C1 segment of cervical spinal cord (tissue), 14 donors: ENCODE data around the gene XPO5.
"Not testable (repeated sequence)": the region's sequence is repeated elsewhere in the genome, so short reads cannot be mapped to it uniquely, and the experiment has no call there.

Experiments
- DNase-seq, 14 donors: peaks; one replicate each; lab custom pipeline; 2025; lab: John Stamatoyannopoulos, UW

The XPO5 gene

DNA sequence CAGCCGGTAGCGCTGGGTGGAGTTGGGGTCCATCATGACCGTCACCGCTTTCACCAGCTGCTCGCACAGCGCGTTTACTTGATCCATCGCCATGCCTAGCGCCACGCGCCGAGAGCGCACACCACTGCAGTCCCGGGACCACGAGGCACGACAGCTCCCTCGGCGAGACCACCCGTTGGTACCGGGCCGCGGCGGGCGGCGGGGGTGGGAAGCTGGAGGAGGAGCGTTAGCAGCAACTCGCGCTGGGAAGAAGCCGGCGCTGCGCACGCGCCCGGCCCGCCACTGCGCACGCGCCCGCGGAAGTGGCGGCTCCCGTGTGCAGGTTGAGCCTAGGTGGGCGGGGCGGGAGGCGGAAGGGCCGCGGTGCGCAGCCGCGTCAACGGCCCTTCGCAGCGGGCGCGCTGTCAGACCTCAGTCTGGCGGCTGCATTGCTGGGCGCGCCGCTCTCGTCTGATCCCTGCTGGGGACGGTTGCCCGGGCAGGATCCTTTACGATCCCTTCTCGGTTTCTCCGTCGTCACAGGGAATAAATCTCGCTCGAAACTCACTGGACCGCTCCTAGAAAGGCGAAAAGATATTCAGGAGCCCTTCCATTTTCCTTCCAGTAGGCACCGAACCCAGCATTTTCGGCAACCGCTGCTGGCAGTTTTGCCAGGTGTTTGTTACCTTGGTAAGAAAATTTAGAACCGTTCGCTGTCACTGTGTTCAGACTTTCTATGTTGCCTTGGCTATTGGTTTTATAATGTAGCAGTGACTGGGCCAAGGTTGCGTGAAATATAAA, at the start of gene XPO5, which contains the start of gene POLH:
Gene XPO5, minus strand, starts transcription at position 267 of the 780 bp plus-strand sequence. Its CDS starts 174 bp downstream, at position 93.
Gene POLH, plus strand, starts transcription at position 414 of the 780 bp plus-strand sequence. CDS start 6,135 bp downstream, outside the sequence.
- DNase-seq, result peak; percentile 44 to 92 (median 78)

DNA sequence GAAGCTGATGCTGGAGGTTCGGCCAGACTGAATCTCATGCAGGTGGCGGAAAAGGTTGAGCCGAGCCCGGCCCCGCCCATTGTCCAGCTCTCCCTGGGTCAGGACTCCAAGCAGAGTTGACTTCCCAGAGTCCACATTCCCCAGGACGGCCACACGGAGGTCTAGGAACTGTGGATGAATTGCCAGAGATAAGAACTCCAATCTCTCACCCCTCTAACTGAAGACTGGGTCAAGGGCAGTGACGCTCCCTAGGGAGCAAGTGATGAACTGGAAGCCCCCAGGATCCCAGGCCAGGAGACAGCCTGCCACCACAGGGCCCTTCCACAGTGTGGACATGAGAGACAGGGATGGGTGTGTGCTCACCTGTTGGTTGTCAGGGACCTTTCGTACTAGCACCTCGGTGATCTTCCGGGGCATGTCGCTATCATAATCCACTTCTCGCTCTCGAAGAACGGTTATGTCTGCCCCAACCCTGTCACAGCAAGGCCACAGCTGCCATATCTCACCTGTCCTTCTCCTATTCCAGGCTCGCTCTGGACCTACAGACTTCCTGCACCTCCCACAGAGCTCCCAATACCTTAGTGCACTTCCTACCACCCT, 49.7 kb upstream of the XPO5 start:
- no peak for DNase-seq

DNA sequence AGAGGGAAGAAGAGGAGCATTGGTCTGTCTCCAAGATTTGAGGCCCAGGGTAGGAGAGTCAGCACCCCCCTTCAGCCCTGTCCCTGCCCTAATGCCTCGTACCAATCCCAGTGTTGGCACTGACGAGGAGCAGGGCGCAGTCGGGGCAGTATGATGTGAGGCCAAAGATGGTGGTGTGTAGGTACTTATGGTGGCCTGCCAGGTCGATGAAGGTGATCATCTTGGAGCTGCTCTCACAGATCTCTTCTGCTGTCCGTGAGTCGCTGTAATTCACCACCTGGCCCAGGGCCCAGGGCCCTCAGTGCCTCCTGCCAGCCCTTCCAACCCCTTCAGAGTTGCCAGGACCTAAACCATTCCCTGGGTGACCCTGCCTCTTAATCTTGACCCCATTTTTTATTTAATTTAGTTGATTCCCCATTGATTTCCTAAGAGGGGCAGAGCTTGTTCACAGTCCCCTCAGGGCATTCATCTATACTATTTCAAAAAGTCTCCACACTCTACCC, 49.0 kb upstream of the XPO5 start:
- no peak for DNase-seq

DNA sequence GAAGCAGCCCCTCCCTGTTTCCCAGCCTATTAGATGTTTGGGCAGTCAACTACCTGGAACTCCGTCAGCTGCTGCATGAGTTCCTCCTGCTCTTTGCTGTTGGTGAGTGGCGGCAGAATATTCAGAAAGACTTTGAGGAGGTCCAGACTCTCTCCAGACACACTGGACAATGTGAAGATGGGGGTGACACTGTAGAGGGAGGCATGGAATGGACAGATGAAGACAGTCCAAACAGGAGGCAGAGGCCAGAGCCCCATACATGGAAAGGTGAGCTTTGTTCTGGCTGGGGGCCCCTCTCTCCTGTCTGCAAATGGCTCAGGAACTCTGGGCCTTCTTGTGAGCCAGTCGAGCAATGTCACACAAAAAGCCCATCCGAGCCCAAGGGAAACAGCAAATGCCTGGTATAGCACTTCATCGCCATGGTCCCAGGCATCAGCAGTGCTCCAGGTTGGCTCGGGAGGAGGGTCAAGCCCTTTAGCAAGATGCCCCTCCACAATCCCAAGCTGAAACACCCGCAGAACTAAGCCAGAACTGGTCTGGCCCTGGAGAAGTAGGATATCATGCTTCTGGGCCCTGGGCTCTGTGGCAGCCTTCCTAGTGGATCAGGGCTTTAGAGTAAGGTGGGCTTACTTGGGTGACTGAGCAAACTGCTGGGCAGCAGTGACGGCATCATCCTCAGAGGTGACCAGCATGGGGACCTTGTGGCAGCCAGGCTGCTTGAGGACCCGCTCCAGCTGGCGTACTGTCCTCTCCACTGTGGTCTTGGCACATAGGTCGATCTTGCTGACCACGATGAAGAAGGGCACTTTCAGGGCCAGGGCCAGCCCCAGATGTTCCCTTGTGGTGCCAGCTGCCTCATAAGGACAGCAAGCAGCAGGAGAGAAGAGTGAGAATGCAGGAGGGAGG, 48.3 kb upstream of the XPO5 start:
- no peak for DNase-seq

DNA sequence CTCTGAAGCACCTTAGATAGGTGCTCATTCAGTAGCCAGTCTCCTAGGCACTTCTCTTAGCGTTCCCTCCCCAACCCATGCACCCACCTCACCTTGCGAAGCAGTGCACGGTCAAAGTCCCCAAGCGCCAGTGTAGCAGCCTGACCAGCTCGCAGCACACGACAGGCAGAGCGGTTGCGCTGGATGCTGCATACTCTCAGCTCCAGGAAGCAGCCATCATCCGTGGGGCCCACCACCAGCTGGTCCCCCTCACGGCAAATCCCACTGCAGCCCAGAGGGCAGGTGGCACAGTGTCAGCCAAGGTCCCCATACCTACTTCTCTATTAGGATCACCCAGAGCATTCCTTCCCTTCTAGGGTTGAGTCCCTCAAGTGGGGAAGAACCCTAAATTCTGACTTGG, 46.7 kb upstream of the XPO5 start:
- DNase-seq, result no peak

DNA sequence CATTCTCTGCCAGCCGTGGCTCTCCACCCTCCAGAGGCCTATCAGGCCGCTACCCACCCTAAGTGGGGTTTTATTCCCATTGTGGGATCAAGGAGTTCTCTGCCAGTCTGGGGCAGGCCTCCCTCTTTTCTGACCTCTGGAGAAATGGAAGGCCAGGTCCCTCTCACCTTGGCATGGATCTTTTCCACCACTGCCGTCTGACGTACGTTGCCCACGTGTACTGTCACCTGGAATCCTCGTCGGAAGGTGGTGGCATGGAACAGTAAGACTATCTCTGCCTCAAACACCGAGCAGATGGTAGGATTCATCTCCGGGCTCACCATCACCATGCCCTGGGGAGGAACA, 46.0 kb upstream of the XPO5 start:
- no peak for DNase-seq

DNA sequence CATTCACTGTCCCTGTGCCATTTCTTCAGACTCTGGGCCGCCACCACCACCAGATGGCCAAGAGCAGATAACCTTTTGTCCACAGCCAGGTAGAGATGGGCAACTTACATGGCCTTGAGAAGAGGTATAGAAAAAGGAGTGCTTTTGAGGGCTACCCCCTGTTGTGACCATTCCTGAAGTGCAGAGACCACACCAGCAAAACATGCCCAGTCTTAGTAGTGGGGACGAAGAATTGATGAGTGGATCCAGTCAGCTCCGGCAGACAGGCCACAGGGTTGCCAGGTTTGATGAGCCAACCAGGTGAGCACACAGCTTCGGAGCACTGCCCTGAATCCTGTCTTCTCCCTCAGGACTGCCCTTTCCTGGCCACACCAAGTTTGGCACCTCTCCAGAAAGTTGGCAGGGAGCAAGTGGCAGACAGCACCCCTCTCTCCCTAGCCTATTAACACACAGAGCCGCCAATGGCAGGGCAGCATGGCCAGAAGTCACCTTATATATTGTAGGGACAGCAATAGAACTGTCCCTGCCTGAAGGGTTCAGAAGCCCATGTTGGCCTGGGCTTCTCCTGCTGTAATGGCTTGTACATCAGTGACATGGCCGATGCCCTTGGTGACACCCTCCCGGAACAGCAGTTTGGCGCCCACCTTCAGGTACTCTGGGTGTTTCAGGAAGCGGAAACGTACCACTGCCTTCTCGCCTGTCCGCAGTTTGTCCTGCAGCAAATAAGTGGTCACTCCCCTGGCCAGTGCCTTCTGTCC, 45.4 kb upstream of the XPO5 start:
- DNase-seq, result no peak

DNA sequence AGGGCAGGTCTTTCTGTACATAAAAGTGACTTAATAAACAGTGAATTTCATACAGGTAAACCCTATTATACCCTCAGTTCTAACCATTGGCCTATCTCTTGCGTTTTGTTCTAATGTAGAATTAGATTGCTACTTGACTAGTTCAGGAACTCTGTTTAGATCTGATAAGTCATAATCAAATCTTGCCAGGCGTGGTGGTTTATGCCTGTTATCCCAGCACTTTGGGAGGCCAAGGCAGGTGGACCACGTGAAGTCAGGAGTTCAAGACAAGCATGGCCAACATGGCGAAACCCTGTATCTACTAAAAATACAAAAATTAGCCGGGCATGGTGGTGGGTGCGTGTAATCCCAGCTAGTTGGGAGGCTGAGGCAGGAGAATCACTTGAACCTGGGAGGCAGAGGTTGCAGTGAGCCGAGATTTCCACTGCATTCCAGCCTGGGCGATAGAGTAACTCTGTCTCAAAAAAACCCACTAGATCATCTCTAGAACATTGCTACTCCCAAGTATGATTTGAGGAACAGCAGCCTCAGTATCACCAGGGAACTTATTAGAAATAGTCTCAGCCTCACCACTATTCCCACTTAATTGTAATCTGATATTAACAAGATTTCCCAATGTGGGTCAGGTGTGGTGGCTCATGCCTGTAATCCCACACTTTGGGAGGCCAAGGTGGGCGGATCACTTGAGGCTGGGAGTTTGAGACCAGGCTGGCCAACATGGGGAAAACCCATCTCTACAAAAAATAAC, 41.1 kb upstream of the XPO5 start:
- DNase-seq, result no peak

DNA sequence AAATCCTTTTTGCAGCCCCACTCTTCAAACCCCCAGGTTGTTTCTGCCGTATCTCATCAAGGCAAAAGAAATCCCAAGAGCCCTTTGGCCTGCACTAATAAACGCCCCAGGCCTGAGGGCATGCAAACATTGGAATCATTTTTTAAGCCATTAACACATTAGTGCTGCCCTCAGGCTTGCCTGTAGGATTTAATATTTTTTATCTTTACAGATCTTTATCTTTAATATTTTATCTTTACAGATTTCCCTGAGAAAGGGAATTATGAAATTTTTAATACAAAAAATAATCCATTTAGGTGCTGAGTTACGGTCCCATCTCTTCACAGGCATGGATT, 38.5 kb upstream of the XPO5 start:
- DNase-seq, result no peak

DNA sequence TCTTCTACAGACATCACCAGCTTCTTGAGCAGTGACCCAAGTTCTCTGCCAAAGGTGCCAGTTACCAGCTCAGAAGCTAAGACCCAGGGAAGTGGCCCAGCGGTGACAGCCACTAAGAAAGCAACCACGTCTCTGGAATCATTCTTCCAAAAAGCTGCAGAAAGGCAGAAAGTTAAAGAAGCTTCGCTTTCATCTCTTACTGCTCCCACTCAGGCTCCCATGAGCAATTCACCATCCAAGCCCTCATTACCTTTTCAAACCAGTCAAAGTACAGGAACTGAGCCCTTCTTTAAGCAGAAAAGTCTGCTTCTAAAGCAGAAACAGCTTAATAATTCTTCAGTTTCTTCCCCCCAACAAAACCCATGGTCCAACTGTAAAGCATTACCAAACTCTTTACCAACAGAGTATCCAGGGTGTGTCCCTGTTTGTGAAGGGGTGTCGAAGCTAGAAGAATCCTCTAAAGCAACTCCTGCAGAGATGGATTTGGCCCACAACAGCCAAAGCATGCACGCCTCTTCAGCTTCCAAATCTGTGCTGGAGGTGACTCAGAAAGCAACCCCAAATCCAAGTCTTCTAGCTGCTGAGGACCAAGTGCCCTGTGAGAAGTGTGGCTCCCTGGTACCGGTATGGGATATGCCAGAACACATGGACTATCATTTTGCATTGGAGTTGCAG, 38.0 kb upstream of the XPO5 start:
- no peak for DNase-seq

DNA sequence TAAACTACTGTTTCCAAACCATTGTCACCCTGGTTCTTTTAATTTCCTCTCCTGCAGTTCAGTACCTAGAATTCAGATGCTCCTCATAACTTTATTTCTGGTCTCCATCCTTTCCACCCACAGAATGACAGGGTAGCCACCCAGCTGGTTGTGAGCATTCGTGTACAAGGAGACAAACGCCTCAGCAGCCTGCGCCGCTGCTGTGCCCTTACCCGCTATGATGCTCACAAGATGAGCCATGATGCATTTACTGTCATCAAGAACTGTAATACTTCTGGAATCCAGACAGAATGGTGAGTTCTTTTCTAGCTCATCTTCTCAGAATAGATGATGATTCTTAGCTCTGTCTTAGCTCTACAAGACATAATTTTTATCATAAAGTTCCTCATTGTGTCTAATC, 34.6 kb upstream of the XPO5 start:
- DNase-seq, result no peak

DNA sequence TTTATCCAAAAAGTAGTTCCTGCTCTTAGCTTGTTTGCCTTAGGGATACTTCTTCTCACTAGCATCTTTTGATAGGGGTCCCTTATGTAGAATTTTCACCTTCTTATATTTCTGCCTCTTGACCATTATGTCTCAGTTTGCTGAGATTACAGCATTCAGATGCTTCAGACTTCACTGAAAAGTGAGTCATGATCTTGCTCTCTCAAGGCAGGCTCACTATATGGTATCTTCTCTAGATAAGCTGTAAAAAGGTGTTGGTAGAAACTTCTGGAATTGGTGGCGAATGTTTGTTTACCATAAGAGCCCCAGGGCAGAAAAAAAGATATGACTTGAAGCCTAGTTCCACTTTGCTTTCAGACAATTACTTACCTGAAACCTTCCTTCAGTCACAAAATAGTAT, 33.6 kb upstream of the XPO5 start:
- no peak for DNase-seq

DNA sequence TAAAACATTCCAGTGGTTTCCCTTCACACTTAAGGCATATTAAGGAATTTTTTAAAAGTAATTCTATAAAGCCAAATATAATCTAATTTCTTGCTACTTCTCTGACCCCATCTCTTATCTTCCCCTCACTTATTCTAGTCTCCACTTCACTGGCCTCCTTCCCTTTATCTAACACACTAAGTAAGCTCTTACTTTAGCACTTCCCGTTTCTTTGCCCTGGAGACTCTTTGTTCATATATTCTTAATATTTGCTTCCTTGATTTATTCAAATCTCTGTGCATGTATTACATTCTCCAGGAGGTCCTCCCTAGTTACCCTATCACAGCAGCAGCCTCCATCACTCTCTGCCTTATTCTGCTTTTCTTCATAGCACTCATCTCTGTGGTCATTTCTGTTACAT, 33.0 kb upstream of the XPO5 start:
- no peak for DNase-seq

DNA sequence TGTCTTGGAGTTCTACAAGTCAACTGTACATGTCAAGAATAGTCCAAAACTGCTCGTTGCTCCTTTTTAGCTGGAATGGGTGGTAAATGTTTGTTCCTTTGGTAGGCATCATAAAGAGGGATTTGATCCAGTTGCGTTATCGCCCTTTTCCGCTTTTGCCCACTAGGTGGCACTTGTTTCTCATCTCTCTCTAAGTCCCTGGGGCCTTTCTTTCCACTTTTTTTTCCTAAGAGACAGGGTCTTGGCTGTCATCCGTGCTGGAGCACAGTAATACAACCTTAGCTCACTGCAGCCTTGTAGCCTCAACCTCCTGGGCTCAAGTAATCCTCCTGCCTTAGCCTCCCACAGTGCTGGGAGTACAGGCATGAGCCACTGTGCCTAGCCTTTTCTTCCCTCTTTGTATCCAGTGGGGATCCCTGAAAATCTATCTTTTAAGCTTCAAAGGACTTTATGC, 32.5 kb upstream of the XPO5 start:
- peak in 8 of 14 donors; percentile 5 to 32 (median 18) for DNase-seq

DNA sequence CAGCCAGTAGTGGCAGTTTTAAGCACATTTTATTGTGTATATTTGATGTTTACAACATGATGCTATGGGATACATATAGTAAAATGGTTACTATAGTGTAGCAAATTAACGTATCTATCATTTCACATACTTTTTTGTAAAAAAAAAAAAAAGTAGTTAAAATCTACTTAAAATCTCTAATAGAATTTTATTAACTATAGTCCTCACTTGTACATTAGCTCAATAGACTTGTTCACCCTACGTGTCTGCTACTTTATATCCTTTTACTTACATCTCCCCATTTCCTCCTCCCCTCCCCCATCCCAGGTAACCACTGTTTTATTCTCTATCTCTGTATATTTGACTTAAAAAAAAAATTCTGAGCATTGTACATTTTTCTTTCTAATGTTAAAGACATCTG, 30.2 kb upstream of the XPO5 start:
- no peak for DNase-seq

DNA sequence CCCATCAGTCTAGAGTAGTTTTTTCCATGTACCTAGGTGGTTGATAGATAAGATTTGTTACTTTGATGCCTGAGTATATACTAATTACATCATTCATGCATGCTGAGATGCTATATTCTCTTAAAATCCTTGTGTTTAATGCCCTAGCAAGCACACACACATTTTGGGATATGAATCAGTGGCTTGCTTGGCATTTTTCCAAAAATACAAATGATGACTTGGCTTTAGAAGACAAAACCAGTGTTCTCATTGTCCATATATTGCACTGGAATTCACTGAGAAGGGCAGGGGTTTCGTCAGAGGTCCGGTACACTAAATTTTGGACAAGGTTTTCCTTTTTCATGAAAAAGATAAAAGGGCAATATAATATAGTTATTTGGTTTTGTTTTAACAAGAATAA, 28.3 kb upstream of the XPO5 start:
- DNase-seq, result no peak

DNA sequence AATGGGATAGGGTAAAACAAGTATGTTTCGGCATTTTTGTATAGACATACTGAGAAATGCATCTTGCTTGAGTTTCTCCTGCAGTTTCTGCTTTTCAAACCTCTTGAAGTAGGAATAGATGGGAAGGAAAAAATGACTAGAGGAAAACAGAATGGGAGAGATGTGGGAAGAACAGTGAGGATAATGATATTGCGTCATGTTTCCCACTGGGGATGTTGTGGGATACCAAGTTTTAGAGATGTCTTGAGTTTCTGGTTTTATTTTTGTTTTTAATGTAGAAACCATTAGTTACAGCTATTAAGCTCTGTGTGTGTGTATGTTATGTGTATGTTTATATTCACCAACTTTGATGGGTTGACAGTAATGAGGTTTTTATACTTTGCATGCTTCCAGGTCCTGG, 24.8 kb upstream of the XPO5 start:
- DNase-seq, result no peak

DNA sequence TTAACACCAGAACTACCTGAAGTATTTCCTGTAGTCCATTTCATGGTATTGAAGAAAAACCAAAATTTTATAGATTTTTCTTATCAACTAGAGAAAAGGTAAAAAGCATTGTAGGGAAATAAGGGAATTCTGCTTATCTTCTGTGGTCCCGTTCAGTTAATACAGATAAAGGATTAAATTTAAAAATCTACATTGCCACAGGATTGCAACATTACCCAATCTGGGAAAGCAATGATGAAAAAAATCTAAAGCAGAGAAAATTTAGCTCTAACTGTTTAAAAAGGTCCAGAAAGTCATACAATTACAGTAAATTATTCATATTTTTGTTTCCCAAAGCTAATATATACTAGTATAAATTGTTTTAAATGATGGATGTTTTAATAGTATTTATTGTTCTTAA, 18.1 kb upstream of the XPO5 start:
- no peak for DNase-seq

DNA sequence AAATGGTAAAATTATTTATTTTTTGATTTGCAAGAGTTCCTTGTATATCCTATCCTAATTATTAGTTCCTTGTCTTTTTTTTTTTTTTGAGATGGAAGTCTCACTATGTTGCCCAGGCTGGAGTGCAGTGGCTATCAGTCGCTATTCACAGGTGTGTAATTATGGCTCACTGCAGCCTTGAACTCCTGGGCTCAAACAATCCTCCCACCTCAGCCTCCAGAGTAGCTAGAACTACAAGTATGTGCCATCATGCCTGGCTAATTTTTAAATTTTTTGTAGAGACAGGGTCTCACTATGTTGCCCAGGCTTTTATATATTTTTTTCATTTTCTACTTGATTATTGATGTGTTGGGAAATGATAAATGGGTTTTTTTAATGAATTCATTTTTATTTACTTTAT, 13.7 kb upstream of the XPO5 start:
- not testable (repeated sequence) for DNase-seq

DNA sequence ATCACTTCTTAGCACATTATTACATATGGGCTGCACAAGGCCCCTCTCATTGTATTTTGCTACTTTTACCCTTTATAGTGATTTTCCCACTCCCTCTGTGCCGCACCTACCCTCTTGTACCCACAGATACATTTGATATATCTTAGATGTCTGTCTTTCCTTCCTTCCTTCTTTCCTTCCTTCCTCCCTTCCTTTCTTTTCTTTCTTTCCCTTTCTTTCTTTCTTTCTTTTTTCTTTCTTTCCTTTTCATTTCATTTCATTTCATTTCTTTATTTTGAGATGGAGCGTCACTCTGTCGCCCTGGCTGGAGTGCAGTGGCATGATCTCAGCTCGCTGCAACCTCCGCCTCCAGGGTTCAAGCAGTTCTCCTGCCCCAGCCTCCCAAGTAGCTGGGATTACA, 12.4 kb upstream of the XPO5 start:
- no peak for DNase-seq
